ENCODE measurements around the gene KCNQ1. TPM values are rescaled to one million over a fixed set of nuclear protein-coding genes. Genes with fewer than 3 reads are reported as not detected.

KCNQ1 gene
- total RNA-seq, 3 donors from 2014 or later = 15.5 to 44.7 (median 37.4) TPM

GRCh38 chr11:2471804-2472096, 26.9 kb downstream of the KCNQ1 start:
- peaks cover 6% of the 10 kb centered on the region for H3K4me1 ChIP-seq (ENCODE audit: low read depth)
- no peak overlapping the region for H3K4me3 ChIP-seq
- DNase-seq (no peak), ATAC-seq (no peak)
- intact Hi-C loops (cut with DNase I, micrococcal nuclease) = no loop called here
- H3K9me3 ChIP-seq = no peaks in the 10 kb centered on the region
- H3K36me3 ChIP-seq (ENCODE audit: low read depth) = no peaks in the 10 kb centered on the region
- TF ChIP-seq CTCF (IDR thresholded peaks at IDR 0.05) = no peak

- ATAC-seq (no peak), DNase-seq (no peak)
- Histone ChIP-seq H3K9me3 (no peaks in the 10 kb centered on the region), H3K4me1 (ENCODE audit: low read depth) (peaks cover 2% of the 10 kb centered on the region), H3K4me3 (no peak overlapping the region), H3K36me3 (ENCODE audit: low read depth) (no peaks in the 10 kb centered on the region)
- intact Hi-C loops (cut with DNase I, micrococcal nuclease) = no loop called here
- TF ChIP-seq CTCF (IDR thresholded peaks at IDR 0.05) = no peak
Observed at GRCh38 chr11:2472428-2473186, 27.8 kb downstream of the KCNQ1 start.

GRCh38 chr11:2473361-2474058, 28.7 kb downstream of the KCNQ1 start:
- ATAC-seq (no peak), DNase-seq (no peak)
- intact Hi-C loops (cut with DNase I, micrococcal nuclease) = no loop called here
- H3K4me3 ChIP-seq = no peak overlapping the region
- no peaks in the 10 kb centered on the region for H3K4me1 ChIP-seq (ENCODE audit: low read depth)
- no peak for TF ChIP-seq CTCF (IDR thresholded peaks at IDR 0.05)
- no peaks in the 10 kb centered on the region for H3K9me3 ChIP-seq
- H3K36me3 ChIP-seq (ENCODE audit: low read depth) = no peaks in the 10 kb centered on the region

- ATAC-seq = peak; percentile 96
- TF ChIP-seq CTCF (IDR thresholded peaks at IDR 0.05) = no peak
- H3K4me1 ChIP-seq (ENCODE audit: low read depth) = no peaks in the 10 kb centered on the region
- H3K36me3 ChIP-seq (ENCODE audit: low read depth) = no peaks in the 10 kb centered on the region
- intact Hi-C loops (cut with DNase I, micrococcal nuclease) = no loop called here
- H3K4me3 ChIP-seq = no peak overlapping the region
- DNase-seq = peak; percentile 61 to 71 (median 66)
- H3K9me3 ChIP-seq = peaks cover 3% of the 10 kb centered on the region
Observed at GRCh38 chr11:2474059-2474901, 29.5 kb downstream of the KCNQ1 start.

GRCh38 chr11:2475136-2475918, 30.5 kb downstream of the KCNQ1 start:
- DNase-seq = no peak
- Histone ChIP-seq H3K36me3 (ENCODE audit: low read depth) (no peaks in the 10 kb centered on the region), H3K4me1 (ENCODE audit: low read depth) (no peaks in the 10 kb centered on the region), H3K9me3 (peaks cover 7% of the 10 kb centered on the region), H3K4me3 (no peak overlapping the region)
- TF ChIP-seq CTCF (IDR thresholded peaks at IDR 0.05) = no peak
- no peak for ATAC-seq
- intact Hi-C loops (cut with DNase I, micrococcal nuclease) = no loop called here
